Fibroblast of lung (primary cell): ENCODE results near the gene TRIM8.

ENCODE experiments used
- CTCF ChIP-seq, 2 donors: IDR thresholded peaks in 1 of 2; conservative IDR thresholded peaks in 1 of 2; 1 replicate in 1 of 2; 2 replicates in 1 of 2; pipeline ENCODE4 v1.5.1; 2011 to 2012; ENCODE audit warnings: low read length in 2 of 2, control low read depth in 1 of 2, inconsistent platforms in 1 of 2, low read depth in 1 of 2, mild to moderate bottlenecking in 1 of 2
- EZH2 ChIP-seq: IDR thresholded peaks from 2 replicates; pipeline ENCODE4 v1.5.1; 2012; ENCODE audit warnings: low read length, control low read depth, mild to moderate bottlenecking; ENCODE audit errors: missing control alignments

- TF ChIP-seq CTCF (conservative IDR thresholded peaks at IDR 0.05 in 1 of 2, IDR thresholded peaks at IDR 0.05 in 1 of 2; ENCODE audit: low read depth in 1 of 2, low read length in 2 of 2) = no peak
- no peak for TF ChIP-seq EZH2
Measured at GRCh38 chr10:102602272-102603045, 41.8 kb upstream of the TRIM8 start.
